Glomerular visceral epithelial cell (primary cell): ENCODE measurements around the gene INTS13.
"Not testable (repeated sequence)": the region's sequence is repeated elsewhere in the genome, so short reads cannot be mapped to it uniquely, and the experiment has no call there.

Source experiments
- DNase-seq: peaks from one replicate; pipeline ENCODE4 v3.0.0-alpha.2; 2016; ENCODE audit errors: extremely low spot score

INTS13 gene

DNA sequence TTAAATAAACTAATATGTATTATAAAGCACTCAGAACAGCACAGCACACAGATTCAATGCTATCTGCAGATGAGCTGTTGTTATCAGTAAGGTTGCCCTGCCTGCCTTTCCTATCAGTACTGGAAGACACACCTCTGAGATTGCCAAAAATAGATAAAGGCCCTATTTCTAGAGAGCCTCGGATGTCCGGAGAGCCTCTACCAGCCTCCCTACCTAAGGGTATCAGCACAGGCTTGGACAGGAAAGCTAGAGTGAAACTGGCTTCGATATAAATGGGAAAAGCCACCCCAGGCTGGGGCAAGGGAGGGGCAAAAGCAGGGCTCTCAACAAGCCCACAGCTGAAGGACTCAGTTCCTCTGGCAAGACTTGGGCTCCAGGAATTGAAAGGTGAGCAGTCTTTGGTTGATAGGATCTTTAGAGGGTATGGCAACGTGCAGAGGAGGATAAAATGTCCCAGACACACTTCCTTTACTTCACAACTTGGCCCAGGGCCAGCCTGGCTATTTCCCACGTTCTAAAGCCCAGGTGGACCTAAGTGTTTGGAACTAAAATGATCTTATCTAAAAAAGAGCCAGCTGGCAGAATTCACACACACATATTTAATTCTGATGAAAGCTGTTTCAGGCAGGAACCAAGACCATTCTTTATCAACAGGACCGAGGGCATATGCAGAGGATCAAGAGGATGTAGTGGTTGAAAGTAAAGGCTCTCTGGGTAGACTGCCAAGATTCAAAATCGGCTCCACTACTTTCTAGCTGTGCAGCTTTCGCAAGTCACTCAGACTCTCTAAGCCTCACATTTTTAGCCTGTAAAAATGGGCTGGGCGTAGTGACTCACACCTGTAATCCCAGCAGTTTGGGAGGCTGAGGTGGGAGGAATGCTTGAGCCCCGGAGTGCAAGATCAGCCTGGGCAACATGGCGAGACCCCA lies 67.0 kb downstream of the INTS13 start:
- DNase-seq: no peak

DNA sequence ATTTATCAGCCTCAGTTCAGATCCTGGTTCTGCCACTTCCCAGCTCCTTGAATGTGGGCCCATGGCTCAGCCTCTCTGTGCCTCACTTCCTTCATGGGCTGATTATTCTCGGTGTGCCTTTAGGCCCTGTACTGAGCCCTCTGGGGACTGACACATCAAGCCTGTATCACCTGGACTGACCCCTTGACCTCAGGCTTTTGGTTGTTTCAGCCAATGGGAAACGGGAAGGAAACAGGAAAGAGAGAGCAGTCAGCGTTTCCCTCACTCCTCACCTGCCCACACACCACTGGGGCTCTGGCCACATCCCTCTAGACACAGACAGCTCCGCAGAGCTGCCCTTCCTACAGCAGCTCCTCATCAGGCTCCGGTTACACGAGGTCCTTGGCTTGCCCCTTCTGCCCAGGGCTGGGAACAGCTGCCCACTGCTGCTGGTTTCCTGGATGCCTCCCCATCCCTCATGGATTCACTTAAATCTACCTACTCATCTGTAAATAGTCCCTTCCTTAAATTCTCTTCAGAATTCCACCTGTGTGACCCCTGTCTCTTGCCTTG lies 67.8 kb downstream of the INTS13 start:
- DNase-seq: no peak

DNA sequence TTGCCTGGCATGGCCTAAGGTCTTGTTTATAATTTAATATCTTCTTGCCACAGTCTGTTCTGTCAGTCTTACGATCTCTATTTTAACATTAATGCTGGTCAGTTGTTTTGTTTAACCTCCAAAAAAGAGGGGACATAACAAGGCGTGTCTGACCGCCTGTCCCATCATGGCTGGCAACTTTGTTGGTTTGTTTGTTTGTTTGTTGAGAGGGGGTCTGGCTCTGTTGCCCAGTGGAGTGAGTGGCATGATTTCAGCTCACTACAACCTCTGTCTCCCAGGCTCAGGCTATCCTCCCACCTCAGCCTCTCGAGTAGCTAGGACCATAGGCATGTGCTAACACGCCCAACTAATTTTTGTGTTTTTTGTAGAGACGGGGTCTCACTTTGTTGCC lies 68.7 kb downstream of the INTS13 start:
- DNase-seq: no peak

DNA sequence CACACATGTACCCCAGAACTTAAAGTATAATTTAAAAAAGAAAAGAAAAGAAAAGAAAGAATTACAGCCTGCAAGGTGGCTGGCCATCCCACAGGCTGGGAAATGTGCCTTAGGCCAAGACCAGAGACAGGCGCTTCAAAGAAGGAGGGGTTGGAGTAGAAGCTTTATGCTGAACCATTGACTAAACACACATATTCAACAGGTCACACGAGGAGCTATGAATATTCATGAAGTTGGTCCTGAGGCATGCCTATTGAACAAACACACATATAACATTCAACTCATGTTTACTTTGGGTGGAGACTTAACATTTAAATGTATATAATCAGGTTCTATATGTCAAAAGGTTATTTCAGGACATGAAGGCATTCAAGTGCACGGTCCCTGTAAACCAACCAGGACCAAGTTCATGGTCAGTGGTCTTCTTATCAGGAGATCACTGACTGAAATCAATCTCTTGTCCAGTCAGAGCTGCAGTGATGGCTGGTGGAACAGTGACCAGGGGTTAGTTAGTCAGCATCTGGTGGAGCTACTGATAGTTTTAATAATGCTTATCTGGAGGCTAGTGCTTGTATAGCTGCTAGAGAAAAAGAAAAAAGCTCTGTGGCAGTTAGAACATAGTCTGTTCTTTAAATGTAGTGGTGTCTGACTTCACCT lies 69.2 kb downstream of the INTS13 start:
- DNase-seq: no peak

DNA sequence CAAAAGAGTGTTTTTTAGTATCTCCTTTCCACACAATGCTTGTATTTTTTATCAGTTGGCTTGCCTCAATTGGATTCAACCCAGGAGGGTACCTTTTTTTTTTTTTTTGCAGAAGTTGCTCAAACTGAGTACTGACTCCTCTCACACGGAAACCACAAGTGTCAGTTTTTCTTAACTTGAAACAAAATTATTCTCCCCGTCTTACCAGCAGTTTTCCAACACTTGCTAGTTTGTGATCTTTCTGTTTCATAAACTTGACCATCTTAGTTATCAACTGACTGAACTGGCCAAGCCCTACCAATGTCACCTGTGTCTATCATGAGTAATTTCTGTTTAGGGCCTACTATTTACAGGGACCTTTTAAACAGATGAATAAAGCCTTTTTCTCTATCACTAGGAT lies 70.7 kb downstream of the INTS13 start:
- no peak for DNase-seq

DNA sequence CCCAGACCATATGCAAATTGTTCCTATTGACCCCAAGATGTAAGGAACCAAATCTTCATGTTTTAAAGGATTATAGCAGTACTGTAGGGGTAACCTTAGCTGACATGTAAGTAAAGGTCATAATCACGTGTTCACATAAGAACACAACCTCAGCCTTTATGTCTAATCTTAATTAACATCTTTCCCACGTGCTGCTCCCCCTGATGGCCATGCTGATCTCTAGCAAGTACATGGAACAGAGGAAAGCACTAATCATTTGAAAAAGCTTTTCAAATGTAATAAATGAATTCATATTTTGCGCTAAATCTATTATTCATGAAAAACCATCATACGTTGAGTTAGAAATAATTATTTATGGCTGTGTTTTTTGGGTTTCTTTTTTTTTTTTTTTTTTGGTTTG lies 74.3 kb downstream of the INTS13 start:
- DNase-seq: no peak

DNA sequence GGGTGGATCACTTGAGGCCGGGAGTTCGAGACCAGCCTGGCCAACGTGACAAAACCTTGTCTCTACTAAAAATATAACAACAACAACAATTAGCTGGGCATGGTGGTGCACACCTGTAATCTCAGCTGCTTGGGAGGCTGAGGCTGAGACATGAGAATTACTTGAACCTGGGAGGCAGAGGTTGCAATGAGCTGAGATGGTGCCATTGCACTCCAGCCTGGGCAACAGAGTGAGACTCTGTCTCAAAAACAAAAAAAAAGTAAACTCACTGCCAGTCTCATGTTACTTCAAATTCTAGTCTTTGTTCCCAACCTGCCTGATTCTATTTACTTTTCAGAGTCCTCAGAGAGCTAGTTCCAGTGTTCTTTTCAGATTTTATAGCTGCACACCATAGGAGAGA lies 75.0 kb downstream of the INTS13 start:
- DNase-seq: not testable (repeated sequence)

DNA sequence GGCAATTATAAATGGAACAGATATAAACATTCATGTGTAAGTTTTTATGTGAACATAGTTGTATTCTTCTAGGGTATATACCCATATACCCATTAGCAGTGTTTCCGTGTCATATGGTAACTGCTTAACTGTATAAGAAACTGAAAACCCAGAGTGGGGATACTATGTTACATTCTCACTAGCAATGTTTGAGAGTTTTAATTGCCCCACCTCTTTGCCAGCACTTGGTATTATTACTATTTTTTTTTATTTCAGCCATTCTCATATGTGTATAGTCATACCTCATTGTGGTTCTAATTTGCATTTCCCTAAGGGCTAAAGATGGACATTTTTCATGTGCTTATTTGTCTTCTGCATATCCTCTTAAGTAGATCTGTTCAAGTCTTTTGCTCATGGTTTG lies 76.1 kb downstream of the INTS13 start:
- DNase-seq: no peak

DNA sequence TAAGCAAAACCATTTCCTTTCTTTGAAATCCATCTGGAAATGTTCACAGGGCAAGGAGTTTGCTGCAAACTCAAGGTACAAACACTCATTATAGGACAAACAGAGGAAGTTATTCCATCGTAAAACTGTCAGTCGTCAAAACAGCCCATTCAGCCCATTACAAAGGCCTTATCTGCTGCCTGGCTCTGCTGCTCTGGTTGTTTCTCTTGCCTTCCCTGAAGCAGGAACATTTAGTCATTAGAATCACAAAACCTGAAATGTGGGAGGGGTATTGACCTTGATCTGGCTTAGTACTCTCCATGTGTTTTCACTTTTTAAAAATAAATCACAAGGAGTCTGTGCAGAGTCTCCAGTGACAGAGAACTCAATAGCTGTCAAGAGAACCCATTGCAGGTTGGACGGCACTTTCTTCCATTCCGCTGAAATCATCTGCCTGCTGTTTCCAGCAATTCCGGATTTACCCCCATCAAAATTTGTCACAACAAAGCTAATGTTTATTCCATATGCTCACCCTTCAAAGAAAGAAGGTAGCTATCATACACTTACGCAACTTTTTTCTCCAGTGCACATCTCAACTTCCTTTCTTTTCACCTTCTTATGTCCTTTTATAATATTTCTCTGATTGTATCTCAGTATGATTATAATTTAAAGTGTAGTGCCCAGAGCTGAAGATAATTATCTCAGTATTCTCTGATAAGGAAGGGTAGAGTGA lies 80.2 kb downstream of the INTS13 start:
- DNase-seq: no peak

DNA sequence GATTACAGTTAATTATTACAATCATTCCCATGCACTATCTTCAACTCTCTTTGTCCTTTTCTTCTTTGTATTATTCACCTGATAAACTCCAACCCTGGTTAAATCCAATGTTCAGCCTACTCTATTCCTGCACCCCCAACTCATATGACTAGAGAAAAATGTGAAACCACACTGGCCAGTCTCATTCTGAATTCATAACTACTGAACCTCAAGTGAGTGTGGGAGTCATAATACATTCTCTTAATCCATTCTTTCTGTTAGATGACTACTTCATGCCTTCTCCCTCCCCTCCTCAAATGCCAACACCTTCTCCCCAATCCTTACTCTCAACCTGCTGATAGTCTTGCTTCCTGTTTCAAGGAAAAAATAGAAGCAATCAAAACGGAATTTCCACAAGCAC lies 82.4 kb downstream of the INTS13 start:
- DNase-seq: no peak
